ENCODE measurements around the gene SLC26A4.

- TF ChIP-seq, protein P1, sequence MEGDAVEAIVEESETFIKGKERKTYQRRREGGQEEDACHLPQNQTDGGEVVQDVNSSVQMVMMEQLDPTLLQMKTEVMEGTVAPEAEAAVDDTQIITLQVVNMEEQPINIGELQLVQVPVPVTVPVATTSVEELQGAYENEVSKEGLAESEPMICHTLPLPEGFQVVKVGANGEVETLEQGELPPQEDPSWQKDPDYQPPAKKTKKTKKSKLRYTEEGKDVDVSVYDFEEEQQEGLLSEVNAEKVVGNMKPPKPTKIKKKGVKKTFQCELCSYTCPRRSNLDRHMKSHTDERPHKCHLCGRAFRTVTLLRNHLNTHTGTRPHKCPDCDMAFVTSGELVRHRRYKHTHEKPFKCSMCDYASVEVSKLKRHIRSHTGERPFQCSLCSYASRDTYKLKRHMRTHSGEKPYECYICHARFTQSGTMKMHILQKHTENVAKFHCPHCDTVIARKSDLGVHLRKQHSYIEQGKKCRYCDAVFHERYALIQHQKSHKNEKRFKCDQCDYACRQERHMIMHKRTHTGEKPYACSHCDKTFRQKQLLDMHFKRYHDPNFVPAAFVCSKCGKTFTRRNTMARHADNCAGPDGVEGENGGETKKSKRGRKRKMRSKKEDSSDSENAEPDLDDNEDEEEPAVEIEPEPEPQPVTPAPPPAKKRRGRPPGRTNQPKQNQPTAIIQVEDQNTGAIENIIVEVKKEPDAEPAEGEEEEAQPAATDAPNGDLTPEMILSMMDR (IDR thresholded peaks at IDR 0.05) = no peak
- TF ChIP-seq POLR2A (IDR thresholded peaks at IDR 0.05) = no peak
Observed at GRCh38 chr7:107676249-107676648, 15.6 kb downstream of the SLC26A4 start.
